Spleen (tissue), 11 donors: ENCODE data around the gene FAM3D. TPM values are rescaled to one million over a fixed set of nuclear protein-coding genes. Genes with fewer than 3 reads are reported as not detected.

ENCODE experiments used
- DNase-seq: peaks from one replicate; pipeline ENCODE4 v3.0.0-alpha.2; 2020
- H3K27ac ChIP-seq, 8 donors: fragments of 200-600 bp; sonication (generic) in 7 of 8; 1 replicate in 4 of 8; 2 replicates in 4 of 8; pipeline versions ENCODE4 v1.5.0 to v1.8.0; 2016 to 2021; ENCODE audit warnings: inconsistent platforms in 4 of 8, mild to moderate bottlenecking in 4 of 8, moderate library complexity in 1 of 8
- H3K27me3 ChIP-seq, 7 donors: fragments of 200-600 bp; sonication (generic) in 6 of 7; replicated peaks in 1 of 7; 1 replicate in 4 of 7; 2 replicates in 3 of 7; pipeline versions ENCODE4 v1.5.0 to v1.8.0; 2016 to 2021; ENCODE audit warnings: inconsistent platforms in 3 of 7, mild to moderate bottlenecking in 1 of 7
- H3K36me3 ChIP-seq, 6 donors: fragments of 200-600 bp; sonication (generic) in 5 of 6; 1 replicate in 4 of 6; 2 replicates in 2 of 6; pipeline versions ENCODE4 v1.5.0 to v1.8.0; 2016 to 2021; ENCODE audit warnings: inconsistent platforms in 2 of 6
- H3K4me1 ChIP-seq, 6 donors: fragments of 200-600 bp; sonication (generic) in 5 of 6; 1 replicate in 3 of 6; 2 replicates in 3 of 6; pipeline versions ENCODE4 v1.5.0 to v1.8.0; 2016 to 2021; ENCODE audit warnings: inconsistent platforms in 3 of 6
- H3K4me3 ChIP-seq, 8 donors: fragments of 200-600 bp; sonication (generic) in 7 of 8; 1 replicate in 4 of 8; 2 replicates in 4 of 8; pipeline versions ENCODE4 v1.5.0 to v1.8.0; 2016 to 2021; ENCODE audit warnings: inconsistent platforms in 4 of 8, mild to moderate bottlenecking in 4 of 8, moderate library complexity in 2 of 8
- H3K9me3 ChIP-seq, 8 donors: fragments of 200-600 bp; sonication (generic) in 7 of 8; 1 replicate in 4 of 8; 2 replicates in 4 of 8; pipeline versions ENCODE4 v1.5.0 to v1.8.0; 2016 to 2021; ENCODE audit warnings: inconsistent platforms in 4 of 8
- POLR2A ChIP-seq, 3 donors: fragments of 450-650 bp; IDR thresholded peaks; one replicate each; pipeline ENCODE4 v1.5.1; 2017; ENCODE audit warnings: antibody characterized with exemption in 3 of 3, mild to moderate bottlenecking in 1 of 3
- POLR2AphosphoS5 ChIP-seq, 3 donors: sonication (generic); formaldehyde crosslinking; IDR thresholded peaks; one replicate each; pipeline ENCODE4 v1.5.1; 2017; ENCODE audit warnings: antibody characterized with exemption in 3 of 3
- WGBS, 5 donors: extraction: QIAGEN DNeasy Blood & Tissue Kit in 3 of 5; methylation state at CpG; one replicate each; pipeline versions ENCODE4 v1.1.5 to v1.1.7; 2013 to 2018; 5-methylcytosine and 5-hydroxymethylcytosine counted together
- intact Hi-C: fragments of 100-400 bp; cut with DNase I; formaldehyde crosslinking; loops from one replicate; pipeline ENCODE4 v1.15.0; 2023; ENCODE audit warnings: low total_unique reads
- polyA plus RNA-seq, 3 donors: library from polyadenylated mRNA; stranded (reverse); fragments of 200-250 nt; gene quantifications; one replicate each; pipeline ENCODE4 v1.2.1, GENCODE V29; 2013
- total RNA-seq, 7 donors: library from RNA; depleted of rRNA in 3 of 7; stranded (reverse); fragments of >200 nt in 3 of 7; fragmentation: NEBNext Ultra II Directional in 4 of 7; extraction: Animal tissue kit (Norgen Biotek cat#: 25700) in 4 of 7; gene quantifications; one replicate each; pipeline versions ENCODE4 v1.1.0 to v1.2.1, GENCODE V29; 2016 to 2021
- TF ChIP-seq, protein P1 (sequence below), 11 experiments: fragments of 200-600 bp in 7 of 11; fragments of 450-650 bp in 4 of 11; sonication (generic) in 4 of 11; IDR thresholded peaks in 8 of 11; conservative IDR thresholded peaks in 3 of 11; 1 replicate in 7 of 11; 2 replicates in 4 of 11; pipeline versions ENCODE4 v1.4.0 to v1.8.0; 2016 to 2021; ENCODE audit warnings: antibody characterized with exemption in 11 of 11, inconsistent platforms in 4 of 11, mild to moderate bottlenecking in 1 of 11
- donor health status: healthy with polysubstance abuse.
- donor health status: DM: no; HTN: no; CAD: no; lungs with moderate emphysema.
- donor health status: DM: no; HTN: no; CAD: no.
- donor health status: Bipolar disorder and iron deficiency.
- donor health status: healthy.
- donor health status: DM: no; HTN: no; CAD: no.
- donor health status: DM: yes; HTN: yes; CAD: no.

Gene FAM3D
- total and polyA plus RNA-seq, 10 donors = 0.23 to 0.42 (median 0.32) TPM; not detected in 6

- Histone ChIP-seq H3K36me3 (no peaks in the 10 kb centered on the region), H3K4me3 (peak overlapping the region in 1 of 8 donors; percentile 11), H3K27ac (peak overlapping the region; percentile 46 to 87 (median 74)), H3K9me3 (no peaks in the 10 kb centered on the region), H3K4me1 (peaks cover 3 to 63% (median 31%) of the 10 kb centered on the region in 6 donors), H3K27me3 (peaks cover 0 to 11% (median 0%) of the 10 kb centered on the region in 7 donors)
- DNase-seq = no peak
- 34 to 59% (median 52%) methylated on average over 13 of the region's 13 CpGs for WGBS, 5 donors
- TF ChIP-seq POLR2AphosphoS5 (IDR thresholded peaks at IDR 0.05) (peak in 2 of 3 donors; percentile 18 to 83), POLR2A (IDR thresholded peaks at IDR 0.05) (no peak)
- TF ChIP-seq, protein P1, sequence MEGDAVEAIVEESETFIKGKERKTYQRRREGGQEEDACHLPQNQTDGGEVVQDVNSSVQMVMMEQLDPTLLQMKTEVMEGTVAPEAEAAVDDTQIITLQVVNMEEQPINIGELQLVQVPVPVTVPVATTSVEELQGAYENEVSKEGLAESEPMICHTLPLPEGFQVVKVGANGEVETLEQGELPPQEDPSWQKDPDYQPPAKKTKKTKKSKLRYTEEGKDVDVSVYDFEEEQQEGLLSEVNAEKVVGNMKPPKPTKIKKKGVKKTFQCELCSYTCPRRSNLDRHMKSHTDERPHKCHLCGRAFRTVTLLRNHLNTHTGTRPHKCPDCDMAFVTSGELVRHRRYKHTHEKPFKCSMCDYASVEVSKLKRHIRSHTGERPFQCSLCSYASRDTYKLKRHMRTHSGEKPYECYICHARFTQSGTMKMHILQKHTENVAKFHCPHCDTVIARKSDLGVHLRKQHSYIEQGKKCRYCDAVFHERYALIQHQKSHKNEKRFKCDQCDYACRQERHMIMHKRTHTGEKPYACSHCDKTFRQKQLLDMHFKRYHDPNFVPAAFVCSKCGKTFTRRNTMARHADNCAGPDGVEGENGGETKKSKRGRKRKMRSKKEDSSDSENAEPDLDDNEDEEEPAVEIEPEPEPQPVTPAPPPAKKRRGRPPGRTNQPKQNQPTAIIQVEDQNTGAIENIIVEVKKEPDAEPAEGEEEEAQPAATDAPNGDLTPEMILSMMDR (IDR thresholded peaks at IDR 0.05 in 8 of 11, conservative IDR thresholded peaks at IDR 0.05 in 3 of 11) = no peak
- intact Hi-C loops = no loop called here
Measured at GRCh38 chr3:58628823-58629562, 37.6 kb downstream of the FAM3D start.

GRCh38 chr3:58627941-58628340, 38.6 kb downstream of the FAM3D start:
- intact Hi-C loops = no loop called here
- Histone ChIP-seq H3K9me3 (no peaks in the 10 kb centered on the region), H3K27me3 (peaks cover 0 to 11% (median 0%) of the 10 kb centered on the region in 7 donors), H3K4me1 (peaks cover 3 to 58% (median 29%) of the 10 kb centered on the region in 6 donors), H3K36me3 (peaks cover 0 to under 1% (median 0%) of the 10 kb centered on the region in 6 donors), H3K4me3 (no peak overlapping the region), H3K27ac (peak overlapping the region; percentile 53 to 87 (median 74))
- WGBS, 5 donors = 57 to 70% (median 69%) methylated on average over 5 to 6 of the region's 6 CpGs
- no peak for DNase-seq
- TF ChIP-seq, protein P1 (IDR thresholded peaks at IDR 0.05 in 8 of 11, conservative IDR thresholded peaks at IDR 0.05 in 3 of 11) = no peak
- TF ChIP-seq POLR2AphosphoS5 (IDR thresholded peaks at IDR 0.05) = no peak
- TF ChIP-seq POLR2A (IDR thresholded peaks at IDR 0.05) = no peak

DNA sequence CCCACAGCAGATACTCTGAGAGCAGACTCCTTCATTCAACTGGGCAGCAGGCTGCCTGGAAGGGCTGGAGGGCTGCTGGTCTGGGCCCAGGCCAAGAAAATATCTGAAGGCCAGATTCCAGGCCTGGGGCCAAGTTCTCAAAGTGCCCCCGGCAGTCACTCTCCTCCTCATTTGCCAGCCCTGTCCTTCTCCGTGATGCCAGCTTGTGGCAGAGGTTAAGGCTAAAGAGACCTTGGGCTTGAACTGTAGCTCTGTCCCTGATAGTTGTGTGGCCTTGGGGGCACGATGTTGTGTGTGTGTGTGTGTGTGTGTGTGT, 39.0 kb downstream of the FAM3D start:
- TF ChIP-seq POLR2A (IDR thresholded peaks at IDR 0.05) (no peak), POLR2AphosphoS5 (IDR thresholded peaks at IDR 0.05) (peak in 1 of 3 donors; percentile 41)
- TF ChIP-seq, protein P1 (IDR thresholded peaks at IDR 0.05 in 8 of 11, conservative IDR thresholded peaks at IDR 0.05 in 3 of 11) = no peak
- WGBS, 5 donors = 30 to 67% (median 59%) methylated on average over 1 to 3 of the region's 3 CpGs
- H3K36me3 ChIP-seq = peaks cover 0 to 4% (median 0%) of the 10 kb centered on the region in 6 donors
- peak overlapping the region in 6 of 8 donors; percentile 16 to 58 (median 34) for H3K4me3 ChIP-seq
- H3K27me3 ChIP-seq = peaks cover 0 to 11% (median 0%) of the 10 kb centered on the region in 7 donors
- no peak for DNase-seq
- H3K27ac ChIP-seq = peak overlapping the region in 7 of 8 donors; percentile 63 to 87 (median 70)
- intact Hi-C loops = no loop called here
- H3K4me1 ChIP-seq = peaks cover 3 to 60% (median 29%) of the 10 kb centered on the region in 6 donors
- no peaks in the 10 kb centered on the region for H3K9me3 ChIP-seq

- peaks cover 3 to 62% (median 29%) of the 10 kb centered on the region in 6 donors for H3K4me1 ChIP-seq
- TF ChIP-seq, protein P1 (IDR thresholded peaks at IDR 0.05 in 8 of 11, conservative IDR thresholded peaks at IDR 0.05 in 3 of 11) = no peak
- TF ChIP-seq POLR2AphosphoS5 (IDR thresholded peaks at IDR 0.05) = peak in 1 of 3 donors; percentile 45
- peaks cover 0 to 6% (median 0%) of the 10 kb centered on the region in 6 donors for H3K36me3 ChIP-seq
- peaks cover 0 to 11% (median 0%) of the 10 kb centered on the region in 7 donors for H3K27me3 ChIP-seq
- intact Hi-C loops = no loop called here
- H3K4me3 ChIP-seq = peak overlapping the region in 7 of 8 donors; percentile 6 to 58 (median 31)
- no peaks in the 10 kb centered on the region for H3K9me3 ChIP-seq
- WGBS, 5 donors = 56 to 79% (median 71%) methylated on average over 16 to 24 of the region's 24 CpGs
- peak overlapping the region in 7 of 8 donors; percentile 63 to 87 (median 70) for H3K27ac ChIP-seq
- no peak for DNase-seq
Measured at GRCh38 chr3:58626841-58627569, 39.6 kb downstream of the FAM3D start.
